H1 (cell line): Measurements from ENCODE around the gene KIF5A. TPM values are rescaled to one million over a fixed set of nuclear protein-coding genes. Genes with fewer than 3 reads are reported as not detected.

Experiments
- CHD2 ChIP-seq: IDR thresholded peaks from 2 replicates; pipeline ENCODE4 v1.6.1; 2012; ENCODE audit warnings: low read length, improper control_type of control experiment
- CHD7 ChIP-seq: fragments of 300-600 bp; sonication (generic); IDR thresholded peaks from 2 replicates; pipeline ENCODE4 v1.7.1; 2012; ENCODE audit warnings: low read length, moderate library complexity, mild to moderate bottlenecking, inconsistent platforms; ENCODE audit not compliant: insufficient replicate concordance
- HDAC2 ChIP-seq, 2 experiments: fragments of 300-600 bp in 1 of 2; sonication (generic) in 1 of 2; IDR thresholded peaks; 2 replicates each; pipeline ENCODE4 v1.6.1; 2011 to 2012; ENCODE audit warnings: low read depth in 2 of 2, low read length in 2 of 2, mild to moderate bottlenecking in 2 of 2, moderate library complexity in 2 of 2, borderline replicate concordance in 1 of 2, inconsistent platforms in 1 of 2
- POLR2AphosphoS5 ChIP-seq: IDR thresholded peaks from 2 replicates; pipeline ENCODE4 v1.6.1; 2011; ENCODE audit warnings: low read depth, low read length
- polyA plus RNA-seq, 7 experiments: library from polyadenylated mRNA; depleted of rRNA in 3 of 7; stranded (reverse) in 5 of 7; unstranded in 2 of 7; fragments of >200 nt in 5 of 7; fragments of 200-250 nt in 2 of 7; gene quantifications; 1 replicate in 5 of 7; 2 replicates in 1 of 7; 4 replicates in 1 of 7; pipeline versions ENCODE4 v1.2.1 to v1.2.3, GENCODE V29; 2011 to 2013; ENCODE audit warnings: missing spikeins in 2 of 7, mixed read lengths in 2 of 7
- total RNA-seq: library from RNA; stranded (reverse); fragmentation: NEBNext Ultra II Directional; extraction: Animal tissue kit (Norgen Biotek cat#: 25700); gene quantifications from 2 replicates; pipeline ENCODE4 v1.2.1, GENCODE V29; 2021

KIF5A gene
- total and polyA plus RNA-seq, 2 of the 8 experiments (the other 6 are each of a cell fraction or from before 2014, with no cell fraction given) = 10.7 to 21.9 TPM

- TF ChIP-seq CHD7 (no peak), POLR2AphosphoS5 (no peak), HDAC2 (IDR thresholded peaks at IDR 0.05; ENCODE audit: borderline replicate concordance in 1 of 2, low read depth in 2 of 2, low read length in 2 of 2) (no peak), CHD2 (no peak)
- TF ChIP-seq, all 59 proteins: peak for 0
Observed at GRCh38 chr12:57534991-57535543, 14.8 kb upstream of the KIF5A start (continued).
